ENCODE data around the gene METTL21C.

METTL21C gene

GRCh38 chr13:102651892-102652291 is 43.0 kb downstream of the METTL21C start:
- TF ChIP-seq CTCF (IDR thresholded peaks at IDR 0.05; ENCODE audit: low read depth, low read length) = no peak
- H3K4me1 ChIP-seq = no peaks in the 10 kb centered on the region
- DNase-seq = no peak
- H3K4me3 ChIP-seq (ENCODE audit: low read depth, low read length) = no peak overlapping the region
- no peaks in the 10 kb centered on the region for H3K9me3 ChIP-seq
- peaks cover 67% of the 10 kb centered on the region for H3K36me3 ChIP-seq
- no peaks in the 10 kb centered on the region for H3K27me3 ChIP-seq

- H3K9me3 ChIP-seq = no peaks in the 10 kb centered on the region
- TF ChIP-seq CTCF (IDR thresholded peaks at IDR 0.05; ENCODE audit: low read depth, low read length) = no peak
- H3K36me3 ChIP-seq = peaks cover 69% of the 10 kb centered on the region
- no peak for DNase-seq
- H3K4me3 ChIP-seq (ENCODE audit: low read depth, low read length) = no peak overlapping the region
- no peaks in the 10 kb centered on the region for H3K4me1 ChIP-seq
- H3K27me3 ChIP-seq = no peaks in the 10 kb centered on the region
Observed at GRCh38 chr13:102651392-102651791, 43.5 kb downstream of the METTL21C start.

- no peak for TF ChIP-seq CTCF (IDR thresholded peaks at IDR 0.05; ENCODE audit: low read depth, low read length)
- H3K27me3 ChIP-seq = no peaks in the 10 kb centered on the region
- no peak overlapping the region for H3K4me3 ChIP-seq (ENCODE audit: low read depth, low read length)
- no peak for DNase-seq
- peaks cover 76% of the 10 kb centered on the region for H3K36me3 ChIP-seq
- H3K4me1 ChIP-seq = no peaks in the 10 kb centered on the region
- no peaks in the 10 kb centered on the region for H3K9me3 ChIP-seq
Observed at GRCh38 chr13:102650444-102650843, 44.4 kb downstream of the METTL21C start.

- H3K4me1 ChIP-seq = no peaks in the 10 kb centered on the region
- H3K27me3 ChIP-seq = no peaks in the 10 kb centered on the region
- DNase-seq = no peak
- no peak overlapping the region for H3K4me3 ChIP-seq (ENCODE audit: low read depth, low read length)
- no peak for TF ChIP-seq CTCF (IDR thresholded peaks at IDR 0.05; ENCODE audit: low read depth, low read length)
- no peaks in the 10 kb centered on the region for H3K9me3 ChIP-seq
- H3K36me3 ChIP-seq = peaks cover 77% of the 10 kb centered on the region
Observed at GRCh38 chr13:102648046-102648445, 46.8 kb downstream of the METTL21C start.

- Histone ChIP-seq H3K9me3 (no peaks in the 10 kb centered on the region), H3K4me1 (no peaks in the 10 kb centered on the region), H3K36me3 (peaks cover 83% of the 10 kb centered on the region), H3K27me3 (no peaks in the 10 kb centered on the region), H3K4me3 (ENCODE audit: low read depth, low read length) (no peak overlapping the region)
- no peak for DNase-seq
- TF ChIP-seq CTCF (IDR thresholded peaks at IDR 0.05; ENCODE audit: low read depth, low read length) = no peak
Observed at GRCh38 chr13:102645701-102646100, 49.1 kb downstream of the METTL21C start.

GRCh38 chr13:102643656-102644055 is 51.2 kb downstream of the METTL21C start:
- no peaks in the 10 kb centered on the region for H3K27me3 ChIP-seq
- H3K36me3 ChIP-seq = peaks cover 80% of the 10 kb centered on the region
- no peak overlapping the region for H3K4me3 ChIP-seq (ENCODE audit: low read depth, low read length)
- TF ChIP-seq CTCF (IDR thresholded peaks at IDR 0.05; ENCODE audit: low read depth, low read length) = no peak
- H3K9me3 ChIP-seq = no peaks in the 10 kb centered on the region
- no peak for DNase-seq
- no peaks in the 10 kb centered on the region for H3K4me1 ChIP-seq
